ENCODE results near the gene TXNL4A.
"Not testable (repeated sequence)": the region's sequence is repeated elsewhere in the genome, so short reads cannot be mapped to it uniquely, and the experiment has no call there.

TXNL4A gene, protein sequence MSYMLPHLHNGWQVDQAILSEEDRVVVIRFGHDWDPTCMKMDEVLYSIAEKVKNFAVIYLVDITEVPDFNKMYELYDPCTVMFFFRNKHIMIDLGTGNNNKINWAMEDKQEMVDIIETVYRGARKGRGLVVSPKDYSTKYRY

DNA sequence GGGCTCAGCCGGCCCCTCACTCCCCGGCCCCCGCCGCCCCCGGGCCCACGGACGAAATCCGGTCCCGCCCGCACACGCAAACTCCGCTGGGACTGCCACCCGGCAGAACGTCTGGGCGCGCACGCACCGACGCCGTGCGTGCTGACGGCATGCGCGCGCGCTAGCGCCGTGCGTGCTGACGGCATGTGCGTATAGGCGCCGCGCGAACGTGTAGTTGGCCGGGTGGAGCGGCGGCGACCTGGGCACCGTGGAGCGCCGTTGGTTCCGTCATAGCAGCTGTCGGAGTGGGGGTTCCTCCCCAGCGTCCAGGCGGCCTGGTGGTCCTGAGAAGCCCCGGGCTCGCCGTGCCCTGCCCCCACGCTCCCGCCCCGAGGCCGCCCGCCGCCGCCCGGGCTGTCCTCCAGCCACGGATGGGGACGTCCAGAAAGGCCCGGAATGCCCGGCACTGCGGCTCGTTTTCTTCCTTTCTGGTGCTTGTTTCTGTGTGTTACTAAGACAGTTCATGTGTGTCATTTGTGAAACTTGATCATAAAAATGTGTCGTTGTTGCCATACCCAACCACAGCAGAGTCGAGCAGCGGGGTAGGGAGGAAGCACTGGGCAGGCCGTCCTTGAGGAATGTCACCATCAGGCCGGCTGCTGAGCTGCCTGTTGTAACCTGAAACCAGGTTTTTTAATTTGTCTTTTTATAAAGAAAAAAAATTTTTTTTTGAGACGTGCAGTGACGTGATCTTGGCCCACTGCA lies at the start of gene TXNL4A:
TXNL4A (minus strand) TSS at position 113 of the 744 bp plus-strand sequence. CDS start 171 bp downstream, outside the sequence.
- DNase-seq = peak; percentile 85

DNA sequence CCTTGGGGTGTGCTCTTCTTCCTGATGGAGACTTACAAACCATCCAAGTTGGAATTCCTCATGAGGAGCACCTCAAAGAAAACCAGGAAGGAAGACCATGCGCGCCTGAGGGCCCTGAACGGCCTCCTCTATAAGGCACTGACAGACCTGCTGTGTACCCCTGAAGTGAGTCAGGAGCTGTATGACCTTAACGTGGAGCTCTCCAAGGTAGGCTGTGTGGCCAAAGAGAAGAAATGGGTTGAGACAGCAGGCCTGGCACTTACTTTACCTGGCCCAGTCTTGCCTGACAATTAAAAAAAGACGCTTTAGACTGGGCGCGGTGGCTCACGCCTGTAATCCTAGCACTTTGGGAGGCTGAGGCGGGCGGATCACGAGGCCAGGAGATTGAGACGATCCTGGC lies 48.9 kb upstream of the TXNL4A start:
- no peak for DNase-seq

DNA sequence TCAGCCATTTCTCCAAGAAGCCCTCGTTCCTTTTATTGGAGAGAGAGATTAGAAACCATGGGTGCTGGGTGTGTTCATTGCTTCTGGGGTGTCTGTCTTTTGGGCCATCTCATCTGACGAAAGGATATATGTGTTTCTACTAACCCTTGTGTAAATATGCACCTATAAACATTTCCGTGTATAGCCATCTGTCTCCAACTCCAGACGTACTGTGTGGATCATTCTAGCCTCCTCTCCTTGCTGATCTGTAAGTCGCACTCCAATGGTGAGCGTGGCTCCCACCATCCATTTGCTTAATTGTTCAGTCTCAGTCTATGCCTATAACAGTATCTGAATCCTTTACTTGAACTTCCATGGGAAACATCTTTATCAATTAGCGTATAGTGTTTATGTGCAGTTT lies 47.6 kb upstream of the TXNL4A start:
- DNase-seq = no peak

DNA sequence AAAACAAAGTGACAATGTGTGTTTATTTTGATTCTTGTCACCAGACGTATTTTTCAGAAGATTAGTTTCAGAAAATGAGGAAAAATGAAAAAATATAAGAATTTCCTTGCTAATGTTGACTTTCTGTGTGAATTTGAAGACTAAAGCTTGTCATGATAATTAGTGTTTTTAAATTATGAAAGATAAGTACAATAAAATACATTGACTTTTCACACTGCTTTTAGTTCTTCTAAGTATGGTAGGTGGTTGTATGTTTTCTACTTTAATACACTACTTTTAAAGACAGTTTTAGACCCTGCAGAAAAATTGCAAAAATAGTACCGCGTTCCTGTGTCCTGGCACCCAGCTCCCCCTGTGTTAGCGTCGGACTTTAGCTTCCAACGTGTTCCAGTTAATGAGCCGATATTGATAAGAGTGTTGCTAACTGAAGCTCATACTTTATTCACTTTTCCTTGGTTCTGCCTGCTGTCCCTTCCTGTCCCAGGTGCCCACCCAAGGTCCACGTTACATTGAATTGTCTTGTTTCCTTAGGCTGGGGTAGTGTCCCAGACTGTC lies 46.6 kb upstream of the TXNL4A start:
- no peak for DNase-seq

DNA sequence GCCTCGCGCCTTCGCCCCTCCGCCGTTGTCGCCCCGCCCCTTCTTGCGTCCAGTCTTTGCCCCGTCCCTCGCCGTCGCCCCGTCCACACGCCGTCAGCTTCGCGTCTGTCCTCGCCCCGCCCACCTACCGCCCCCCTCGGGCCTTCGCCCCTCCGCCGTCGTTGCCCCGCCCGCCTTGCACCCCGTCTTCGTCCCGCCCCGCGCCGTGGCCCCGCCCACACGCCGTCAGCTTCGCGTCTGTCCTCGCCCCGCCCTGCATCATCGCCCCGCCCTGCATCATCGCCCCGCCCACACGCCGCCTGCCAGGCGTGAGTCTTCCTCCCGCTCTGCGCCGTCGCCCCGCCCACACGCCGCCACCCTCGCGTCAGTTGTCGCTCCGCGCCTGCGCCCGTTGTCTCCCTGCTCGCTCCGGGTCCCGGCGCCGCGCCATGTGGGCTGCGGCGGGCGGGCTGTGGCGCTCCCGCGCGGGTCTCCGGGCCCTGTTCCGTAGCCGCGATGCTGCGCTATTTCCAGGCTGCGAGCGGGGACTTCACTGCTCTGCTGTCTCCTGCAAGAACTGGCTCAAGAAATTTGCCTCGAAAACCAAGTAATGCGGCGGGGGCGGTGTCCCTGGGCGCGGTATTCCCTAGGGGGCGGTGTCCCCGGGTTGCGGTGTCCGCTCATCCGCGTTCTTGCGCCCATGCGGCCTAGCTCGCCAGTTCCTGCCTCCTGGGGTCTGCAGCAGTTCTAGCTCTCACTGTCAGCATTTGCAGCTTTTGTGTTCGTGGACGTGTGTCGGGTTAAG lies 45.9 kb upstream of the TXNL4A start, which contains the start of gene RBFA:
RBFA (plus strand) TSS at position 367 of the 784 bp plus-strand sequence; CDS start at position 429, 62 bp downstream.
- DNase-seq = peak; percentile 99

DNA sequence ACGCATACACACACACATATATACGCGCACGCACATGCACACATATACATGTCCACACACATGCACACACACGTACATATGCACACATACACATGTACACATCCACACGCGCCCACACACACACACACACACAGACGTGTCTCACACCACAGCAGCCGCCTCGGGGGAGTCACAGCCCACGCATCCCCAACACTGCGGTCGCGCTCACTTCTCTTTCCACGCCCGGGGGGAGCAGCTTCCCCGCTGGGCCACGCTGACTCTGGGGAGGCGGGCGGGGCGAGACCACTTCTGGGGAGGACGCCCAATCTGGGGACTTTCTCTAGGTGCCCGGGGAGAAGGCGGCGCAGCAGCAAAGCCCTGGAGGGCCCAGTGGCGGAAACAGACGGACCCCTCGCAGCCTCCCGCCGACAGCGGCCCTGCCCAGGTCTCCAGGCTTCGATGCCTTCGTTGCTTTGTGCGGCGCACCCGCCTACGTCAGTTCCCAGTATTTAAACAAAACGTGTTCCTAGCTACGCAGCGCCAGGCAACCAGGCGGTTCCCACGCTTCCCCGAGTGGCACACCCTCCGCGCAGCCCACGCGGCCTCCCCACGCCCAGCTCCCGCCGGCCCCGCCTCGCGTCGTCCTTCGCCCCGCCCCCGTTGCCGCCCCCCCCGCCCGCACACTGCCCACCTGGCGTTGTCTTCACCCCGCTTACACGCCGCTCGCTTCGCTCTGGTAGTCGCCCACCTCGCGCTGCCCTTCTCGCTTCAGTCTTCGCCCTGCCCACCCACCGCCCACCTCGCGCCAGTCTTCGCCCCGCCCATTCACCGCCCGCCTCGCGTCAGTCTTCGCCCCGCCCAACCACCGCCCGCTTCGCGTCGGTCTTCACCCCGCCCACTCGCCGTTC lies 45.1 kb upstream of the TXNL4A start:
- peak; percentile 84 for DNase-seq

DNA sequence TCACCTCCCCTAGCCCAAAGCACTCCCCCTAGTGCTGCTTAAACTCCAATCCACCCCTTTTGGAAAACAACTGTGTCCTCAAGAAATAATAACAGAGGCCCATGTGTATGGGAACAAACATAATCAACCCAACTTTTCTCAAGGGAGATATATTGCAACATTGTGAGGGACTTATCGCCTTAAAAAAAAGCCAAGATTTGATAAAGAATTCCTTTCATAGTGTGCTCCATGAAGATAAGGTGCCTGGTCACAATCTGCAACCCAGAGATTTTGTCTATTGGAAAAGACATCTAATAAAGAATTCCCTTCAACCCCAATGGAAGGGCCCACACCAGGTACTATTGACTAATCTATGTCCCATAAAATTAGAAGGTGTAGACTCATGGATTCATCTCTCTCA lies 41.3 kb upstream of the TXNL4A start:
- no peak for DNase-seq

DNA sequence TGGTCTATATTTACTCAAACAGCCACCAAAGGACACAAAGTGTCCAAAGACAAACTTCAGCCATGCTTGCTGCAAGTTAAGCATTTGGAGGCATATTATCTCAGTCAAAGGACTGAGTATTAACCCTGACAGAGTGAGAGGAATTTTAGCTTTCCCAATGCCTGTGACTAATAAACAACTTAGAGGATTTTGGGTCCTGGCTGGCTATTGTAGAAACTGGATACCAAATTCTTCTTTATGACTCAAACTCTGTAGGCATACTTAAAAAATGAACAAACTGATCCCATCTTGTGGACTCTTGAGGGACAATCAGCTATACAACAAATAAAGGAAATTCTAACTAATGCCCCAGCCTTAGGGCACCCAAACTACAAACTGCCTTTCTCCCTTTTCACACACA lies 39.4 kb upstream of the TXNL4A start:
- not testable (repeated sequence) for DNase-seq

DNA sequence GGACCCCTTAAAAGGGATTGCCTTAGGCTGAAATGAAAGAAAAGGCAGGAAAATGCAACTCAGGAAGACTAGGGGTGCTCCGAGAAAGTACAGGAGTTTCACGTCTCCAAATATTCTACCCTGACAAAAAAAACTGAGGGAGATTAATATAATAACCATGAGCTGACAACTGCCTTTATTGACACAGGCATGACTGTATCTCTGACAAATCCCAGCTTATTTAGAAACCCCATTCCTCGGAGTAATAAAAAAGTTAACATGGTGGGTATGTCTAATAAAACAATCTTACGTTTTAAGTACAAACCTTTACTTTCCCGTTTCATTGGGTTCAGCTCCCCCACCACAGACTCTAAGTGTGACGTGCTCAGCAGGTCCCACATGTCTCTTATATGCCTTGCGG lies 38.0 kb upstream of the TXNL4A start:
- no peak for DNase-seq

DNA sequence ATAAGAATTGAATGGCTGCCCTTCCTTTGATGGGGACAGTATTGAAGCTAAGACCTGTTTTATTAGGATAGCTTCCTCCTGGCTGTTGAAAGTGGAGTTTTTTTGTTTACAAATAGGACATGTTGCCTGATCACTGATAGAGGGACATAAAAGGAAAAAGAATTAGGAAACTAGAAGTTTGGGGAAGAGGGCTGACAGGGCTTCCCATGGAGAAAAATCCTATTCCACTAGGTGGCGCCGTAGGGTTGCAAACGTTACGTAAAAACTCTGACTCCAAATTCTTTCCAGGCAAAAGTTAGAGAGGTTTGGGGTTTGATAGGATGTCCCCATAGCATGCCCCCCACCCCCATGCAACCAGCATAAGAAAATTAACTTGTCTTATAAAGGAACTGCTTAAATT lies 34.8 kb upstream of the TXNL4A start:
- no peak for DNase-seq

DNA sequence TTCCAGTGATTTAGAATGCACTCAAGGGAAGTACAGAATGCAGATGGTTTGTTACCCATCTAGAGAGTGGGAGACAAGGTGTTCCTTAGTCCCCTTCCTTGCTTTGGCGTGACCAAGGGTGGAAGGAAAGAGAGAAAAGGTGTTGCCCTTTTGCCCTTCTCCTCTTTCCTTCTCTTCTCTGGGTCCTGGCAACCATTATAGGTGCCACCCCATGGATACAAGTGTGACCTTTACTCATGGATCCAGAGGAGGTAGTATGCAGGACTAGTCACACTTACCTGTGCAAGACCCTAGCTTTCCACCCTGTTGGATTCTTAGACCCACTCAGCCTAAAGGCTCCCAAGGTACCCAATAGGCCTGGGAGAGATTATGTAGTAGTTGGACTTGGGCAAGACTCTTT lies 34.2 kb upstream of the TXNL4A start:
- no peak for DNase-seq

DNA sequence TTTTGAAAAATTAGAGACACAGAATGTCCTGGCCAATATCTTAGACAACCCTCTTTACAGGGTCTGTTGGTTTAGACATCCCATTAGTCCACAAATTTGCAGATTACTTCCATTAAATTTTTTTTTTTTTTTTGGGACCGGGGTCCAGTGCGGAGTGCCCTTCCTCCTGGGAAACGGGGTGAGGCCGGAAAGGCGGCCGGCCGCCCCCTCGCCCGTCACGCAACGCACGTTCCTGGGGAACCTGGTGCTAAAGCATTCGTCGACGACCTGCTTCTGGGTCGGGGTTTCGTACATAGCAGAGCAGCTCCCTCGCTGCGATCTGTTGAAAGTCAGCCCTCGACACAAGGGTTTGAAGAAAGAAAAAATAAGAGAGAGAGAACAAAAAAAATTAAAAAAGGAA lies 24.4 kb upstream of the TXNL4A start:
- DNase-seq = no peak

DNA sequence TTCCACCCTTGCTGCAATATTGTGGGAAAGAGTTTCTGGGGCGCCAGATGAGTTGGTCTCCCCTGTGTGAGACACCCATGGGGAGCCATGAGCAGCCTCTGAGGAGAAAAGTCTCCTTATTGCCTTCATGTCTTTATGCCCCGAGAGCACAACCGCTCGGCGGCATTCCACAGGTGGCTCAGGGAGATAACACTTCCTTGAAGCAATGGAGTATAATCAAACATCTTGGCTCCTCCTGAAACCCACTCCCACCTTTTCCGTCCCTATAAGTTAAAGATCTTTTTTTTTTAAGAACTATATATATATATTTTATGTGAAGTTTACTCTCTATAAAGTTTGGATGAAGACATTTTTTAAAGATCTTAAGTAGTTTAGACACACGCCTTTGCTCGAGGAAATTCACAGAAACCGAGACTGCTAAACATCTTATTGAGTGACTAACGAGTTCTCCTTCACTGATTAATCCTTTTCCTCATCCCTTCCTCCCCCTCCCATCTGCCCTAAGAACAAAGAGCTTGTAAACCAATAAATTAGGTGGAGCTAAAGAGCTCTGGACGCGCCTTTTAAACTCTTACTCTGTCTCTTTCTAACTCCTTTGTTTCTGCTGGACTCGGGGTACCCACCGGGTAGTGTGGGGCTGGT lies 23.3 kb upstream of the TXNL4A start:
- not testable (repeated sequence) for DNase-seq

DNA sequence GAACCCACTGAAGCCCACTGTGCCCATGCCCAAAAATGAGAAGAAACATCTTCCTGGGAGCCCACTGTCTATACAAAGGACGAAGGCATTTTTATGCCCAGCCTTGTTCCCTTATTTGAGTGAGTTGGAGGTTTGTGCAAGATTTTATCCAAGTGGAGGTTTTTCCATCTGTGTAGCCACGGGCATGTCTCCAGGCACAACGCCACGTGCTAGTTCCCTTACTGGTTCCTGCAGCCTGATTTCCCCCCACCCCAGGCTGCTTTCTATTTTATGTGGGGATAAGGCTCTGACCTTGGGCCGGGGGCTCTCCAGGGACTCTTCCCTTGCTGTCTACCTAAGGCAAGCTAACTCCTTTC lies 22.2 kb upstream of the TXNL4A start:
- DNase-seq = no peak

DNA sequence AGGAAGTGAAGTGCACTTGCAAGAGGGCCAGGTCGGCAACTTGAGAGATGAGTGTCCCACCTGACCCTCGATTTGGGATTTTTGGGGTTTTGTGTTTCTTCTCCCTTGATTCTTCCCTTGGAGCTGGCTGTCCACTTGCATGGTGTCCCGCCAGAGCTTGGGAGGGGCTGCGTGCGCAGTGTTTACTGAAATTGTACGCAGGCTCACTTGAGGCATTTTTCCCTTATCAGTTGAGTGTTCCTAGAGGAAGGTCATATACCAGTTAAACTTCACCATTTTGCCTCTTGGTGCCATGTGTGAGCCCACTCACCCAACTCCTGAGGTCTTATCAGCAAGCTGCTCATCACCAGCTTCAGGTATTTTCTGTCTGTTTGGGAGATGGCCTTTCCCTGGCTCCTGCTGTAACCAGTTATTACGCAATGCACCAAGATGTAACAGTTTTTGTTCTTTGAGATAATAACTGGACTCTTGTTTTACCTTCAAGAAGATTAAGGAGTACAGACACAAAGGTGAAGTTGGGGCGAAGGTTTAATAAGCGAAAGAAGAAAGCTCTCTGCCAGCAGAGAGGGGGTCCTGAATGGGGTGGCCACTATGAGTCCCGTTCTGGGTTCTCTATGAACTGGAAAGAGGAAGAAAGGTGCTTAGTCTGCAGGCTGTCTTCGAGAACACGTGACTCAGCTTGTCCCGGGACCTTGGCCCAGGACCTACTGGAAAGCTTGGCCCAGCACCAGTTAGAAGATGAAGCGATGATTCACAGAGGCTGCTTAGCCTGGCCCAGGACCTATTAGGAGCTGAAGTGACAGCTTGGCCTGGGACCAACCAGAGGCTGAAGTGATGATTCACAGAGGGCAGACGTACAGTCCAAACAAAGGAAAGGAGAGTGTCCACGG lies 21.5 kb upstream of the TXNL4A start:
- DNase-seq = no peak

DNA sequence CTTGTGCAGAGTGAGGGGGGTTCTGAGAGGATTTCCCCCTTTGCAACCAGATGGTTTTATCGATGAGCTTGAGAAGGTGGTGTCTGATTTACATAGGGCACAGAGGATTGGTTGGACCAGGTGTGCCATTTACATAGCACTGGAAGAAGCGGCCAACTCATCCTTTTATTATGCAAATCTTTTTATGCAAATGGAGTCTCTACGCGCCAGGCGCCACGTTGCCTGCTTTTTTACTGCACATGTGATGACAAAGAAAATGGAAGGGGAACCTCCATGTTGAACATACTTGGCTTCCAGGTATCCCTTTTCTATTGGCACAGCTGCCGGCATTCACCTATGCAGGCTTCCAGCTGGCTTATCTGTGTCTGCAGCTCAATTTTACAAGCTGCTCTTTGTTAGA lies 18.4 kb upstream of the TXNL4A start:
- DNase-seq = no peak

DNA sequence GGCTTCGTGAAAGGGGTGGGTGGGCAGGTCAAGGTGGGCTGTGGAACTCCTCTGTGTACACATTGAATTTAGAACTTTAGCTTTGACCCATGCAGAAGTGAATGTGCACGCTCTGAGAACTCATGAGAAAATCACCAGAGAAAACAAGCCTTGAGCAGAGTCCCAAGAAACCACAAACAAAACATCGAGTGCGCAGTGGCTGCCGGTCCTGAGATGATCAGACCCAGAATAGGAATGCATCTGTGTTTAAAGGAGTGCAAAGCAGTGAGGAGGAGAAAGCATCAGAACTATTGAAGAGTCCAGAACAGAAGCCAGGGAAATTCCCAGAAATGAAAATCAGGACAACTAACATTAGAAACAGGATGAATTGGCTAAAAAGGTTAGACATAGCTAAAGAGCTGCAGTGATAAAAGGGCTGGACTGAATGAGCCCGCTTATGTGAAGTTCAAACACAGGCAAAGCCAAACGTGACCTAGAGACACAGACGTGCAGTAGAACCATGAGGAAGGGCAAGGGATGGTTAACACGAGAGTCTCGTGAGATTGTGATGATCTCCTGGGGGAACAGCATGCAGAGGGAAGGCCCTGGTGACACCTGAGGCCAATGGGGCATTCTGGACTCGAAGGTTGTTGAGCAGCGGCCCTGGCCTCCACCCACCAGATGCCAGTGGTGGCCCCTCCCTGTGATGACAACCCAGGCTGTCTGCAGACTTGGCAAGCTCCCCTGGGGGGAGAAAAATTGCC lies 16.4 kb upstream of the TXNL4A start:
- no peak for DNase-seq

DNA sequence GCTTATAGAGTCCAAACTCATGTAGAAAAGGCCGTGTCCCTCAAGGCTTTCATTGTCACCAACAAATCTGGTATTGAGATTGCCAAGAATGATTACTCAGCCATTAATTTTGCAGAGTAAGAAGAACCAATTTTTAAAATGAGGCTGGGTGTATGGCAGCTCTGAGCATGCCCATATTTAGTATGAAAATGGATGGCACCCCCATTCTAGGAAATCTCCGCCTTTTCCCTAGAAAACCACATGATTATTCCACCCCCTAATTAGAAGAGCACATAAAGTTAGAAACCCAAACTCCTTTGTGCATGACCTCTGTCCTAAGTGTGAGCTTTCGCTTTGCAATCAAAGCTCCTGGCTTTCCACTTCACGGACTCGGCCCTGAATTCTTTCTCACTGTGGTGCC lies 14.1 kb upstream of the TXNL4A start:
- no peak for DNase-seq

DNA sequence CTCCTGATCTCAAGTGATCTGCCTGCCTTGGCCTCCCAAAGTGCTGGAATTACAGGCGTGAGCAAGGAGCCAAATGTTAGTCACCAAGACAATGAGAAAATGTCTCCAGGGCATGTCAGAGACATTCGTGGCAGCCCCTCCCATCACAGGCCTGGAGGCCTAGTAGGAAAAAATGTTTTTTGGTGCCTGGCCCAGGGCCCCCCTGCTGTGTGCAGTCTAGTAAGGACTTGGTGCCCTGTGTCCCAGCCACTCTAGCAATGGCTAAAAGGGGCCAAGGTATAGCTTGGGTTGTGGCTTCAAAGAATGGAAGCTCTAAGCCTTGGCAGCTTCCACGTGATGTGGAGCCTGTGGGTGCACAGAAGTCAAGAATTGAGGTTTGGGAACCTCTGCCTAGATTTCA lies 12.5 kb upstream of the TXNL4A start:
- DNase-seq = no peak

DNA sequence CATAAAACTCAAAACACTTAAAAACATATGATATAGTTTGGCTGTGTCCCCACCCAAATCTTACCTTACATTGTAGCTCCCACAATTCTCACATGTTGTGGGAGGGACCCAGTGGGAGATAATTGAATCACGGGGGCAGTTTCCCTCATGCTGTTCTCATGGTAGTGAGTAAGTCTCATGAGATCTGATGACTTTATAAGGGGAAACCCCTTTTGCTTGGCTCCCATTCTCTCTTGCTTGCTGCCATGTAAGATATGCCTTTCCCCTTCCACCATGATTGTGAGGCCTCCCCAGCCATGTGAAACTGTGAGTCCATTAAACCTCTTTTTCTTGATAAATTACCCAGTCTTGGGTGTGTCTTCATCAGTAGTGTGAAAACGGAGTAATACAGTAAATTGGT lies 11.3 kb upstream of the TXNL4A start:
- DNase-seq = not testable (repeated sequence)
